Neuronal stem cell (in vitro differentiated cells): ENCODE measurements around the gene LIN54.

ENCODE experiments used
- DNase-seq: peaks from one replicate; pipeline ENCODE4 v3.0.0-alpha.2; 2013; ENCODE audit warnings: low spot score
- H2AFZ ChIP-seq: one replicate; pipeline ENCODE4 v1.6.1; 2013; ENCODE audit warnings: mild to moderate bottlenecking, low read length, inconsistent platforms
- H2AK5ac ChIP-seq: 2 replicates; pipeline ENCODE4 v1.6.1; 2013; ENCODE audit warnings: low read depth, mild to moderate bottlenecking, inconsistent platforms, low read length, moderate library complexity, mixed read lengths
- H2BK120ac ChIP-seq: 2 replicates; pipeline ENCODE4 v1.6.1; 2013; ENCODE audit warnings: low read depth, mild to moderate bottlenecking, inconsistent platforms, low read length, moderate library complexity, mixed read lengths
- H2BK12ac ChIP-seq: one replicate; pipeline ENCODE4 v1.6.1; 2013; ENCODE audit warnings: low read length, inconsistent platforms
- H2BK15ac ChIP-seq: 2 replicates; pipeline ENCODE4 v1.6.1; 2013; ENCODE audit warnings: mild to moderate bottlenecking, low read length, inconsistent platforms, mixed read lengths
- H2BK5ac ChIP-seq: one replicate; pipeline ENCODE4 v1.6.1; 2013; ENCODE audit warnings: inconsistent platforms, mild to moderate bottlenecking, low read length, moderate library complexity
- H3K14ac ChIP-seq: one replicate; pipeline ENCODE4 v1.6.1; 2013; ENCODE audit warnings: low read length, inconsistent platforms
- H3K18ac ChIP-seq: 2 replicates; pipeline ENCODE4 v1.6.1; 2013; ENCODE audit warnings: low read length, inconsistent platforms
- H3K23ac ChIP-seq: 2 replicates; pipeline ENCODE4 v1.6.1; 2013; ENCODE audit warnings: low read depth, mild to moderate bottlenecking, mixed read lengths, low read length, inconsistent platforms; ENCODE audit not compliant: poor library complexity
- H3K27ac ChIP-seq: replicated peaks from 3 replicates; pipeline ENCODE4 v1.5.1; 2013; ENCODE audit warnings: low read length, inconsistent platforms
- H3K27me3 ChIP-seq, 3 experiments: 2 replicates each; pipeline ENCODE4 v1.6.1; 2013; ENCODE audit warnings: low read length in 3 of 3, mild to moderate bottlenecking in 2 of 3, inconsistent platforms in 1 of 3, low read depth in 1 of 3, mixed read lengths in 1 of 3, moderate library complexity in 1 of 3; ENCODE audit not compliant: control insufficient read depth in 3 of 3, insufficient read depth in 3 of 3
- H3K36me3 ChIP-seq, 2 donors: replicated peaks in 1 of 2; 2 replicates each; pipeline ENCODE4 v1.6.1; 2013; ENCODE audit warnings: low read length in 2 of 2; ENCODE audit not compliant: control insufficient read depth in 2 of 2, insufficient read depth in 2 of 2
- H3K4ac ChIP-seq: 2 replicates; pipeline ENCODE4 v1.6.1; 2013; ENCODE audit warnings: inconsistent platforms, mild to moderate bottlenecking, low read length, moderate library complexity
- H3K4me1 ChIP-seq, 2 donors: 1 replicate in 1 of 2; 2 replicates in 1 of 2; pipeline ENCODE4 v1.6.1; 2013; ENCODE audit warnings: low read length in 2 of 2, low read depth in 1 of 2; ENCODE audit not compliant: control insufficient read depth in 2 of 2, insufficient read depth in 1 of 2
- H3K4me2 ChIP-seq: one replicate; pipeline ENCODE4 v1.6.1; 2013; ENCODE audit warnings: mild to moderate bottlenecking, low read length, inconsistent platforms; ENCODE audit not compliant: insufficient read depth, poor library complexity, severe bottlenecking
- H3K4me3 ChIP-seq, 2 donors: 2 replicates each; pipeline ENCODE4 v1.5.1; 2013; ENCODE audit warnings: low read length in 2 of 2, mild to moderate bottlenecking in 2 of 2, inconsistent platforms in 1 of 2, moderate library complexity in 1 of 2
- H3K79me1 ChIP-seq: one replicate; pipeline ENCODE4 v1.6.1; 2013; ENCODE audit warnings: low read depth, mild to moderate bottlenecking, inconsistent platforms, low read length, moderate library complexity
- H3K9ac ChIP-seq: one replicate; pipeline ENCODE4 v1.6.1; 2013; ENCODE audit warnings: mild to moderate bottlenecking, low read depth, low read length, inconsistent platforms; ENCODE audit not compliant: poor library complexity
- H3K9me3 ChIP-seq, 2 donors: replicated peaks in 1 of 2; 2 replicates each; pipeline versions ENCODE3 to v1.6.1; 2013; ENCODE audit warnings: low read length in 2 of 2, mild to moderate bottlenecking in 2 of 2, inconsistent platforms in 1 of 2, low read depth in 1 of 2, mixed read lengths in 1 of 2, moderate library complexity in 1 of 2; ENCODE audit not compliant: control insufficient read depth in 2 of 2, insufficient read depth in 1 of 2
- H4K8ac ChIP-seq: one replicate; pipeline ENCODE4 v1.6.1; 2013; ENCODE audit warnings: low read depth, mild to moderate bottlenecking, inconsistent platforms, low read length, moderate library complexity
- H4K91ac ChIP-seq: one replicate; pipeline ENCODE4 v1.6.1; 2013; ENCODE audit warnings: low read length, low read depth, mild to moderate bottlenecking, inconsistent platforms; ENCODE audit not compliant: poor library complexity
- WGBS, 2 donors: extraction: QIAGEN DNeasy Blood & Tissue Kit; methylation state at CpG; one replicate each; pipeline ENCODE4 v1.1.7; 2013; ENCODE audit warnings: missing lambda C conversion rate in 2 of 2, mixed read lengths in 1 of 2; ENCODE audit not compliant: insufficient read length in 2 of 2, insufficient replicate concordance in 1 of 2; ENCODE audit errors: extremely low coverage in 2 of 2; 5-methylcytosine and 5-hydroxymethylcytosine counted together

Gene LIN54

GRCh38 chr4:82981138-82981537 is 29.5 kb downstream of the LIN54 start:
- Histone ChIP-seq H3K14ac (no peak overlapping the region), H2BK5ac (no peak overlapping the region), H4K8ac (no peak overlapping the region), H3K9ac (no peak overlapping the region), H3K4ac (no peak overlapping the region), H2BK12ac (no peak overlapping the region), H3K4me2 (no peak overlapping the region), H2AFZ (no peak overlapping the region), H2AK5ac (no peak overlapping the region), H2BK15ac (no peak overlapping the region), H3K9me3 (no peaks in the 10 kb centered on the region), H2BK120ac (no peak overlapping the region), H3K18ac (no peak overlapping the region), H3K23ac (no peak overlapping the region), H3K27ac (no peak overlapping the region), H3K27me3 (no peaks in the 10 kb centered on the region), H4K91ac (no peak overlapping the region), H3K79me1 (no peaks in the 10 kb centered on the region), H3K4me1 (no peaks in the 10 kb centered on the region), H3K36me3 (peaks cover 8 to 70% of the 10 kb centered on the region in 2 donors), H3K4me3 (no peak overlapping the region)
- WGBS, 2 donors, result no CpG with 5 or more reads among the region's 1 CpG
- DNase-seq, result no peak

- no peak overlapping the region for H2BK120ac ChIP-seq
- H3K27ac ChIP-seq, result no peak overlapping the region
- no peak overlapping the region for H3K4me3 ChIP-seq
- no peak overlapping the region for H2AFZ ChIP-seq
- H4K8ac ChIP-seq, result no peak overlapping the region
- no peak overlapping the region for H2AK5ac ChIP-seq
- H3K4me1 ChIP-seq, result no peaks in the 10 kb centered on the region
- H2BK15ac ChIP-seq, result no peak overlapping the region
- H3K18ac ChIP-seq, result no peak overlapping the region
- H4K91ac ChIP-seq, result no peak overlapping the region
- H3K14ac ChIP-seq, result no peak overlapping the region
- no peak overlapping the region for H3K9ac ChIP-seq
- H3K27me3 ChIP-seq, result no peaks in the 10 kb centered on the region
- DNase-seq, result no peak
- peaks cover 0 to 62% of the 10 kb centered on the region in 2 donors for H3K36me3 ChIP-seq
- no peak overlapping the region for H2BK12ac ChIP-seq
- H2BK5ac ChIP-seq, result no peak overlapping the region
- no peak overlapping the region for H3K23ac ChIP-seq
- H3K4me2 ChIP-seq, result no peak overlapping the region
- no CpG with 5 or more reads among the region's 2 CpGs for WGBS, 2 donors
- H3K9me3 ChIP-seq, result no peaks in the 10 kb centered on the region
- no peak overlapping the region for H3K4ac ChIP-seq
- no peaks in the 10 kb centered on the region for H3K79me1 ChIP-seq
Observed at GRCh38 chr4:82975792-82976191, 34.8 kb downstream of the LIN54 start.

- no peaks in the 10 kb centered on the region for H3K4me1 ChIP-seq
- no peak overlapping the region for H2AFZ ChIP-seq
- no peak overlapping the region for H3K14ac ChIP-seq
- WGBS, 2 donors, result no CpG with 5 or more reads among the region's 2 CpGs
- H3K23ac ChIP-seq, result no peak overlapping the region
- H4K91ac ChIP-seq, result no peak overlapping the region
- H3K18ac ChIP-seq, result no peak overlapping the region
- H2AK5ac ChIP-seq, result no peak overlapping the region
- H3K9me3 ChIP-seq, result no peaks in the 10 kb centered on the region
- peaks cover 6 to 71% of the 10 kb centered on the region in 2 donors for H3K36me3 ChIP-seq
- H4K8ac ChIP-seq, result no peak overlapping the region
- no peak overlapping the region for H3K27ac ChIP-seq
- H2BK12ac ChIP-seq, result no peak overlapping the region
- no peak overlapping the region for H3K4me3 ChIP-seq
- H3K27me3 ChIP-seq, result no peaks in the 10 kb centered on the region
- H2BK15ac ChIP-seq, result no peak overlapping the region
- no peak overlapping the region for H3K4me2 ChIP-seq
- DNase-seq, result no peak
- H2BK120ac ChIP-seq, result no peak overlapping the region
- H3K79me1 ChIP-seq, result no peaks in the 10 kb centered on the region
- no peak overlapping the region for H3K9ac ChIP-seq
- H2BK5ac ChIP-seq, result no peak overlapping the region
- H3K4ac ChIP-seq, result no peak overlapping the region
Observed at GRCh38 chr4:82969414-82969813, 41.2 kb downstream of the LIN54 start.

- Histone ChIP-seq H3K9me3 (no peaks in the 10 kb centered on the region), H4K91ac (no peak overlapping the region), H2BK15ac (no peak overlapping the region), H2AFZ (no peak overlapping the region), H3K18ac (no peak overlapping the region), H2AK5ac (no peak overlapping the region), H3K4ac (no peak overlapping the region), H2BK120ac (no peak overlapping the region), H3K4me3 (no peak overlapping the region), H3K14ac (no peak overlapping the region), H3K4me2 (no peak overlapping the region), H4K8ac (no peak overlapping the region), H2BK5ac (no peak overlapping the region), H3K23ac (no peak overlapping the region), H3K36me3 (peaks cover 6 to 76% of the 10 kb centered on the region in 2 donors), H3K27ac (no peak overlapping the region), H3K79me1 (no peaks in the 10 kb centered on the region), H3K4me1 (no peaks in the 10 kb centered on the region), H3K9ac (no peak overlapping the region), H2BK12ac (no peak overlapping the region), H3K27me3 (no peaks in the 10 kb centered on the region)
- no CpG with 5 or more reads among the region's 4 CpGs for WGBS, 2 donors
- no peak for DNase-seq
Observed at GRCh38 chr4:82968972-82969371, 41.7 kb downstream of the LIN54 start.
